Karpas-422 (cell line): ENCODE data around the gene TPPP. TPM values are rescaled to one million over a fixed set of nuclear protein-coding genes. Genes with fewer than 3 reads are reported as not detected.

Experiments
- DNase-seq: peaks from one replicate; pipeline ENCODE4 v3.0.0-alpha.2; 2015
- H2AFZ ChIP-seq: fragments of 200-600 bp; sonication (generic); 2 replicates; pipeline ENCODE4 v1.6.1; 2014; ENCODE audit warnings: antibody characterized with exemption, low read length, mixed read lengths
- H3K27ac ChIP-seq: fragments of 200-600 bp; sonication (generic); 2 replicates; pipeline ENCODE4 v1.5.1; 2014; ENCODE audit warnings: mild to moderate bottlenecking, low read length, moderate library complexity
- H3K27me3 ChIP-seq: fragments of 200-600 bp; sonication (generic); 2 replicates; pipeline ENCODE4 v1.6.1; 2014; ENCODE audit warnings: low read length, mixed read lengths
- H3K36me3 ChIP-seq: fragments of 200-600 bp; sonication (generic); 2 replicates; pipeline ENCODE4 v1.6.1; 2014; ENCODE audit warnings: low read length, mixed read lengths; ENCODE audit not compliant: insufficient read depth
- H3K4me1 ChIP-seq: fragments of 200-600 bp; sonication (generic); 2 replicates; pipeline ENCODE4 v1.6.1; 2014; ENCODE audit warnings: mild to moderate bottlenecking, low read length, mixed read lengths
- H3K4me2 ChIP-seq: fragments of 200-600 bp; sonication (generic); 2 replicates; pipeline ENCODE4 v1.6.1; 2014; ENCODE audit warnings: low read length, low read depth, mild to moderate bottlenecking; ENCODE audit not compliant: poor library complexity, severe bottlenecking
- H3K4me3 ChIP-seq: fragments of 200-600 bp; sonication (generic); 2 replicates; pipeline ENCODE4 v1.5.1; 2014; ENCODE audit warnings: mild to moderate bottlenecking, antibody characterized with exemption, low read length, mixed read lengths
- H3K79me2 ChIP-seq: fragments of 200-600 bp; sonication (generic); 2 replicates; pipeline ENCODE4 v1.6.1; 2014; ENCODE audit warnings: mild to moderate bottlenecking, low read length, mixed read lengths
- H3K9ac ChIP-seq: fragments of 200-600 bp; sonication (generic); 2 replicates; pipeline ENCODE4 v1.6.0; 2014; ENCODE audit warnings: low read length
- H3K9me2 ChIP-seq: fragments of 200-600 bp; sonication (generic), shearing (Covaris generic); replicated peaks from 2 replicates; pipeline ENCODE4 v1.6.0; 2014; ENCODE audit warnings: mild to moderate bottlenecking, low read length, moderate library complexity; ENCODE audit not compliant: insufficient read depth
- H3K9me3 ChIP-seq: fragments of 300-700, 200-600 bp; sonication (generic); 2 replicates; pipeline ENCODE4 v1.6.1; 2014; ENCODE audit warnings: low read length, mixed read lengths
- H4K20me1 ChIP-seq: fragments of 200-600 bp; sonication (generic); 2 replicates; pipeline ENCODE4 v1.6.1; 2014; ENCODE audit warnings: mild to moderate bottlenecking, antibody characterized with exemption, low read length, low read depth; ENCODE audit not compliant: insufficient read depth
- total RNA-seq: library from RNA; depleted of rRNA; stranded (reverse); fragments of >200 nt; shearing (Covaris generic); gene quantifications from 2 replicates; pipeline ENCODE4 v1.2.3, GENCODE V29; 2014; ENCODE audit warnings: low replicate concordance

Gene TPPP
- total RNA-seq, 1 experiment from 2014 or later = 1.6 TPM

DNA sequence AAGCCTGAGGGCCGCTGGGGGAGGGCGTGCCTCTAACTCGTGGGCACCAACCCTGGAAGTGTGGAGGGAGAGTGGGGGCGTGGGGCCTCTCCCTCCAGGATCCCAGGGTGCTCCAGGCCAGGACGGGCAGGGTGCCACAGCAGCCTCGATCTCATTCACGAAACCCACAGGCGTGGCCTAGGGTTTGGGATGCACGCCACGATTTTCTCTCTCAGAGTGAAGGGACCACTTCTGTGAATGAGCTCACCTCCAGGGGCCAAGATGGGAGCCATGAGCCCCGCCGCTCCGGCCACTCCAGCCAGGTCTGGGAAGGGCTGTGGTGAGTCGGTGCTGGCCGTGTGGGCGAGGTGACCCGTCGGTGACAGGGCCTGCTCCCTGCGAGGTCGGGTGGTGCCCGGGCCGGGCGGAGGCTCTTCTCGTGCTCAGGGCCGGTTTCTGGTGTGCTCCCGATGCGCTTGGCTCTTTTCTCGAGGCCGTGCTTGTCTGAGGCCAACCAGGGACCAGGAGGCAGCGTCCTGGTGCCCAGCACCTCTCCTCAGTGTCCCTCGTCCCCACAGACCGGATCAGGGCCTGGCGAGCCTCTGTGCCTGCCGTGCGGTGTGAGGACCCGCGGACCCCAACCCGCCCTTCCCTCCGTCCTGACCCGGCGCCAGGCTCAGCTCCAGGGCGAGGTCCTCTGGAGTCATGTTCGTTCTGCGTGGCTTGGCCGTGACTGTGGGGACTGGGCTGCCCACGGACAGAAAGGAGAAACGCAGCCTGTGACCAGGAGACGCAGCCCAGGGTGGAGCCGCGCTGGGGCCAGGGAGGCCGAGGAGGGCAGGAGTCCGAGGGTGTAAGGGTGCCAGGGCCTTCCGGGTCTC lies 31.0 kb downstream of the TPPP start:
- H3K79me2 ChIP-seq = no peaks in the 10 kb centered on the region
- H3K36me3 ChIP-seq = peaks cover 37% of the 10 kb centered on the region
- H3K27me3 ChIP-seq = no peaks in the 10 kb centered on the region
- no peak overlapping the region for H2AFZ ChIP-seq
- H3K4me3 ChIP-seq = no peak overlapping the region
- no peak overlapping the region for H3K9ac ChIP-seq
- no peak for DNase-seq
- H3K9me3 ChIP-seq = no peaks in the 10 kb centered on the region
- no peaks in the 10 kb centered on the region for H3K4me1 ChIP-seq
- no peaks in the 10 kb centered on the region for H3K9me2 ChIP-seq
- 0 out of 2 replicates have a peak, but pooled peaks cover 5% of the 10 kb centered on the region for H4K20me1 ChIP-seq
- no peak overlapping the region for H3K27ac ChIP-seq
- no peak overlapping the region for H3K4me2 ChIP-seq

GRCh38 chr5:660491-661030 lies 32.6 kb downstream of the TPPP start:
- H3K4me1 ChIP-seq = no peaks in the 10 kb centered on the region
- no peak overlapping the region for H3K27ac ChIP-seq
- no peak overlapping the region for H3K9ac ChIP-seq
- no peak overlapping the region for H3K4me3 ChIP-seq
- H3K36me3 ChIP-seq = peaks cover 45% of the 10 kb centered on the region
- 0 out of 2 replicates have a peak, but pooled peaks cover 5% of the 10 kb centered on the region for H4K20me1 ChIP-seq
- no peak for DNase-seq
- H3K9me3 ChIP-seq = no peaks in the 10 kb centered on the region
- no peaks in the 10 kb centered on the region for H3K27me3 ChIP-seq
- no peak overlapping the region for H3K4me2 ChIP-seq
- no peaks in the 10 kb centered on the region for H3K79me2 ChIP-seq
- H3K9me2 ChIP-seq = no peaks in the 10 kb centered on the region
- no peak overlapping the region for H2AFZ ChIP-seq

- H3K79me2 ChIP-seq = no peaks in the 10 kb centered on the region
- H3K9ac ChIP-seq = no peak overlapping the region
- H3K36me3 ChIP-seq = peaks cover 45% of the 10 kb centered on the region
- DNase-seq = no peak
- no peak overlapping the region for H3K27ac ChIP-seq
- 0 out of 2 replicates have a peak, but pooled peaks cover under 1% of the 10 kb centered on the region for H4K20me1 ChIP-seq
- H3K27me3 ChIP-seq = no peaks in the 10 kb centered on the region
- no peak overlapping the region for H2AFZ ChIP-seq
- no peak overlapping the region for H3K4me3 ChIP-seq
- H3K9me2 ChIP-seq = no peaks in the 10 kb centered on the region
- H3K9me3 ChIP-seq = no peaks in the 10 kb centered on the region
- H3K4me2 ChIP-seq = no peak overlapping the region
- no peaks in the 10 kb centered on the region for H3K4me1 ChIP-seq
These were observed 33.5 kb downstream of the TPPP start for GRCh38 chr5:659496-660263.

DNA sequence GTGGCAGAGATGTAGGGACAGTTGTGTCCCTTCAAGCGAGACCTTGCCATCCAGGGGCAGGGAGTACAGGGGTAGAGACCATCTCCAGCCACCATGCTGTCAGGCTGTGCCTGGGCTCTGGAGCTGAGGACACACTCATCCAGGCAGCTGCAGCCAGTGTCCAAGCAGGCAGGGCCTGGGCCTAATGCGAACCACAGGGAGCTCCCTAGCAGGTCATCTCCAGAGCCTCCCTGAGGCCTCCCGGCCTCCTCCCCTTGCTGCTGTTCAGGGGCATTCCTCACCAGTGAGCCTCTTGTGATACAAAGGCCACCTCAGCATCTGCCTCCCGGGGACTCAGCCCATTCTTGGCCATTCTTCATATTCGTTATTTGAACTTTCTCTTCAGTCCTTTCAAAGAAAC lies 35.0 kb downstream of the TPPP start:
- Histone ChIP-seq H2AFZ (no peak overlapping the region), H3K9me2 (no peaks in the 10 kb centered on the region), H3K4me1 (no peaks in the 10 kb centered on the region), H3K27ac (no peak overlapping the region), H4K20me1 (no peaks in the 10 kb centered on the region), H3K79me2 (no peaks in the 10 kb centered on the region), H3K4me3 (no peak overlapping the region), H3K36me3 (peaks cover 50% of the 10 kb centered on the region), H3K9ac (no peak overlapping the region), H3K9me3 (no peaks in the 10 kb centered on the region), H3K4me2 (no peak overlapping the region), H3K27me3 (no peaks in the 10 kb centered on the region)
- no peak for DNase-seq

- H3K27ac ChIP-seq = no peak overlapping the region
- no peak overlapping the region for H3K4me2 ChIP-seq
- no peaks in the 10 kb centered on the region for H3K4me1 ChIP-seq
- no peak for DNase-seq
- peaks cover 52% of the 10 kb centered on the region for H3K36me3 ChIP-seq
- H3K79me2 ChIP-seq = no peaks in the 10 kb centered on the region
- H3K4me3 ChIP-seq = no peak overlapping the region
- H4K20me1 ChIP-seq = no peaks in the 10 kb centered on the region
- H3K9me2 ChIP-seq = no peaks in the 10 kb centered on the region
- no peaks in the 10 kb centered on the region for H3K27me3 ChIP-seq
- no peaks in the 10 kb centered on the region for H3K9me3 ChIP-seq
- H3K9ac ChIP-seq = no peak overlapping the region
- no peak overlapping the region for H2AFZ ChIP-seq
These were observed 35.6 kb downstream of the TPPP start for GRCh38 chr5:657570-657969.

DNA sequence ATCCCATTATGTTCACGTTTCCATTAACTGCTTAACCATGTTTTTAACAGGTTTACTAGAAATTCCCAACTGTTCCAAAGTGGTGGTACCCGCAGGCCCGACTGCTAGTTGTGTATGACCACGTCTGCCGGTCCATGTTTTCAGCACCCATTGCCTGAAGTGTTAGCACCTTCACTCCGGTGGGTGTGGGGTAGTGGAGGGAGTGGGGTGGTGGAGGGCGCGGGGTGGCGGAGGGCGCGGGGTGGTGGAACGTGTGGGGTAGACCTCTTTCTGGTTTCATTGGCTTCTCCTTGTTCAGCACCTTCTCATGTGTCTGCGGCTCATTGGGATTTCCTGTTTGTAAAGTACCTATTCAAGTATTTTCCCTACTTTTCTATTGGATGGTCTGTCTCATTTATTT lies 37.7 kb downstream of the TPPP start:
- Histone ChIP-seq H2AFZ (no peak overlapping the region), H3K36me3 (peaks cover 50% of the 10 kb centered on the region), H3K4me3 (no peak overlapping the region), H3K9me3 (no peaks in the 10 kb centered on the region), H3K27ac (no peak overlapping the region), H3K4me2 (no peak overlapping the region), H4K20me1 (no peaks in the 10 kb centered on the region), H3K79me2 (no peaks in the 10 kb centered on the region), H3K4me1 (no peaks in the 10 kb centered on the region), H3K9ac (no peak overlapping the region), H3K27me3 (no peaks in the 10 kb centered on the region), H3K9me2 (no peaks in the 10 kb centered on the region)
- no peak for DNase-seq

DNA sequence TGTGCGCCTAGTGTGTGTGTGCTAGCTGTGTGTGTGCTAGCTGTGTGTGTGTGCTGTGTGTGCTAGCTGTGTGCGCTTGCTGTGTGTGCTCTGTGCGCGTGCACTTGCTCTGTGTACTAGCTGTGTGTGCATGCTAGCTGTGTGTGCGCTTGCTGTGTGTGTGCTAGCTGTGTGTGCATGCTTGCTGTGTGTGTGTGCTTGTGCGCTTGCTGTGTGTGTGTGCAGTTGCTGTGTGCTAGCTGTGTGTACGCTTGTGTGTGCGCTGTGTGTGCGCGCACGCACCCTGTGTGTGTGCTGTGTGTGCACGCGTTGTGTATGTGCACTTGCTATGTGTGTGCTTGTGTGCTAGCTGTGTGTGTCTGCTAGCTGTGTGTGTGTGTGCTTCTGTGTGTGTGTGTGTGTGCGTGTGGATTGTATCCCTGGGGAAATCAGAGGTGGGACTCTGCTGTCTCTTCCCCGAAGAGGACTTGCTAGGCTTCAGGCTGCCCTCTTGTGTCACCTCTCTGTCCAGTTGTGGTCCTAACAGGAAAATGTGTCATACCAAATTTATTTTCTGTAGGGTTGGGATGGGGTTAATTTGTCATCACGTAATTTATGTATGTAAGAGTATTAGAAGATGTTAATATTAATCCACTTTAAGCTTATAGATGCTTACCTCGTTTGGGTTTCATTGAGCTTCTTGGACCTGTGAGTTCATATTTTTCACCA lies 38.9 kb downstream of the TPPP start:
- H3K9me3 ChIP-seq = no peaks in the 10 kb centered on the region
- no peaks in the 10 kb centered on the region for H4K20me1 ChIP-seq
- H3K79me2 ChIP-seq = no peaks in the 10 kb centered on the region
- H3K4me2 ChIP-seq = no peak overlapping the region
- no peak for DNase-seq
- no peaks in the 10 kb centered on the region for H3K4me1 ChIP-seq
- no peak overlapping the region for H3K27ac ChIP-seq
- peaks cover 40% of the 10 kb centered on the region for H3K36me3 ChIP-seq
- H2AFZ ChIP-seq = no peak overlapping the region
- no peaks in the 10 kb centered on the region for H3K9me2 ChIP-seq
- no peaks in the 10 kb centered on the region for H3K27me3 ChIP-seq
- no peak overlapping the region for H3K9ac ChIP-seq
- H3K4me3 ChIP-seq = no peak overlapping the region
